K562 (cell line): ENCODE measurements around the gene DNAH8. TPM values are rescaled to one million over a fixed set of nuclear protein-coding genes. Genes with fewer than 3 reads are reported as not detected.
A peak's percentile ranks its signal among the peaks of the same experiment; 100 is the strongest.

ENCODE experiments used
- ATAC-seq: fragments of 200-7000 bp; cut with Tn5 transposase; 3 replicates; pipeline ENCODE4 v1.9.1; 2020; ENCODE audit warnings: moderate library complexity
- BruUV-seq: library from RNA; stranded (reverse); fragments of 400-500 nt; replicated peaks from 2 replicates; lab custom pipeline; 2021; lab: Mats Ljungman, UMichigan
- CTCF ChIA-PET: fragments of 300-600 bp; formaldehyde crosslinking; extraction: SDS; loops from one replicate; lab custom pipeline; 2021; ENCODE audit warnings: low intra/inter-chr PET ratio; lab: Yijun Ruan, JAX
- POLR2A ChIA-PET: fragments of 300-600, 350-650 bp; sonication (Branson Sonifier 250); formaldehyde crosslinking; extraction: SDS; loops from one replicate; lab custom pipeline; 2021; ENCODE audit warnings: antibody characterized with exemption, inconsistent platforms; lab: Yijun Ruan, JAX
- DNase-seq, 4 experiments: peaks; one replicate each; pipeline versions ENCODE4 v3.0.0 to v3.0.0-alpha.2; 2011 to 2018; ENCODE audit warnings: low spot score in 3 of 4, mixed read lengths in 3 of 4; ENCODE audit errors: extremely low read depth in 1 of 4
- FAIRE-seq: peaks from 2 replicates; lab custom pipeline; 2011; peaks lifted over from hg19 to GRCh38; lab: Jason Lieb, UNC
- H2AFZ ChIP-seq: 2 replicates; pipeline ENCODE4 v1.6.0; 2011; ENCODE audit warnings: low read depth, low read length, control low read depth, inconsistent platforms
- H3K27ac ChIP-seq: fragments of 200-600 bp; 3 replicates; pipeline ENCODE4 v1.8.0; 2011; ENCODE audit warnings: low read depth, mild to moderate bottlenecking, control low read depth, inconsistent platforms, low read length, moderate library complexity, mixed read lengths; ENCODE audit errors: extremely low read depth
- H3K27me3 ChIP-seq, 2 experiments: fragments of 300-600 bp in 1 of 2; 2 replicates in 1 of 2; 3 replicates in 1 of 2; pipeline versions ENCODE4 v1.6.0 to v1.8.0; 2011; ENCODE audit warnings: inconsistent platforms in 2 of 2, low read length in 2 of 2, mild to moderate bottlenecking in 1 of 2, mixed read lengths in 1 of 2, moderate library complexity in 1 of 2; ENCODE audit not compliant: control insufficient read depth in 2 of 2, insufficient read depth in 2 of 2
- H3K36me3 ChIP-seq: fragments of 300-600 bp; 3 replicates; pipeline ENCODE4 v1.8.0; 2011; ENCODE audit warnings: mild to moderate bottlenecking, low read length, inconsistent platforms; ENCODE audit not compliant: control insufficient read depth, insufficient read depth
- H3K4me1 ChIP-seq, 2 experiments: fragments of 200-600 bp in 1 of 2; replicated peaks in 1 of 2; 2 replicates in 1 of 2; 3 replicates in 1 of 2; pipeline versions ENCODE4 v1.5.1 to v1.8.0; 2011; ENCODE audit warnings: inconsistent platforms in 2 of 2, low read length in 2 of 2, mild to moderate bottlenecking in 1 of 2, mixed read lengths in 1 of 2, moderate library complexity in 1 of 2; ENCODE audit not compliant: control insufficient read depth in 2 of 2, insufficient read depth in 2 of 2
- H3K4me2 ChIP-seq: 2 replicates; pipeline ENCODE4 v1.6.1; 2011; ENCODE audit warnings: low read length, control low read depth, inconsistent platforms, mixed read lengths; ENCODE audit not compliant: insufficient read depth
- H3K4me3 ChIP-seq: fragments of 200-600 bp; sonication (generic), shearing (Covaris generic); 2 replicates; pipeline ENCODE4 v1.5.1; 2016; ENCODE audit warnings: control low read depth, inconsistent platforms
- H3K79me2 ChIP-seq: fragments of 200-600 bp; 3 replicates; pipeline ENCODE4 v1.8.0; 2011; ENCODE audit warnings: low read length, inconsistent platforms; ENCODE audit not compliant: control insufficient read depth, insufficient read depth
- H3K9ac ChIP-seq, 2 experiments: 2 replicates each; pipeline versions ENCODE4 v1.6.0 to v1.6.1; 2011; ENCODE audit warnings: low read depth in 2 of 2, low read length in 2 of 2, control low read depth in 1 of 2, inconsistent platforms in 1 of 2, mild to moderate bottlenecking in 1 of 2, mixed read lengths in 1 of 2; ENCODE audit not compliant: insufficient read depth in 1 of 2
- H3K9me1 ChIP-seq: one replicate; pipeline ENCODE4 v1.6.0; 2011; ENCODE audit warnings: inconsistent platforms, mild to moderate bottlenecking, low read length, moderate library complexity; ENCODE audit not compliant: control insufficient read depth, insufficient read depth
- H3K9me3 ChIP-seq: replicated peaks from 2 replicates; pipeline ENCODE4 v1.5.1; 2011; ENCODE audit warnings: low read depth, low read length, inconsistent platforms; ENCODE audit not compliant: control insufficient read depth, insufficient read depth
- H4K20me1 ChIP-seq: replicated peaks from 2 replicates; pipeline ENCODE4 v1.6.1; 2011; ENCODE audit warnings: low read length, inconsistent platforms, mixed read lengths; ENCODE audit not compliant: control insufficient read depth, insufficient read depth
- C11orf30 ChIP-seq: fragments of 450-650 bp; IDR thresholded peaks from 2 replicates; pipeline ENCODE4 v1.6.1; 2016; ENCODE audit warnings: low read depth, mild to moderate bottlenecking
- CC2D1A ChIP-seq: fragments of 450-650 bp; IDR thresholded peaks from 2 replicates; pipeline ENCODE4 v1.6.1; 2017; ENCODE audit warnings: mild to moderate bottlenecking
- FOXK1 ChIP-seq: sonication (generic); formaldehyde crosslinking; IDR thresholded peaks from 2 replicates; pipeline ENCODE4 v1.8.0; 2022; ENCODE audit warnings: missing genetic modification reagents, mild to moderate bottlenecking, borderline replicate concordance
- GABPA ChIP-seq: fragments of 200-800 bp; sonication (Bioruptor generic); conservative IDR thresholded peaks from 2 replicates; pipeline ENCODE4 v1.6.1; 2016; ENCODE audit warnings: low read depth, missing genetic modification characterization, missing compliant biosample characterization
- ID3 ChIP-seq, 2 experiments: fragments of 250-450 bp in 1 of 2; fragments of 450-650 bp in 1 of 2; sonication (Bioruptor Pico) in 1 of 2; IDR thresholded peaks; 2 replicates each; pipeline versions ENCODE4 v1.6.1 to v1.8.0; 2016 to 2021; ENCODE audit warnings: mild to moderate bottlenecking in 2 of 2, moderate library complexity in 2 of 2, missing compliant biosample characterization in 1 of 2, missing genetic modification characterization in 1 of 2
- ILK ChIP-seq: fragments of 450-650 bp; IDR thresholded peaks from 2 replicates; pipeline ENCODE4 v1.6.1; 2016; ENCODE audit warnings: missing genetic modification characterization, low read depth, mild to moderate bottlenecking, missing compliant biosample characterization, moderate library complexity, borderline replicate concordance
- LCOR ChIP-seq: sonication (generic); formaldehyde crosslinking; IDR thresholded peaks from 2 replicates; pipeline ENCODE4 v1.8.0; 2022; ENCODE audit warnings: mild to moderate bottlenecking, missing genetic modification reagents
- MAFF ChIP-seq: IDR thresholded peaks from 2 replicates; pipeline ENCODE4 v1.6.1; 2012; ENCODE audit warnings: low read length, improper control_type of control experiment
- NCOA4 ChIP-seq: fragments of 450-650 bp; IDR thresholded peaks from 2 replicates; pipeline ENCODE4 v1.6.1; 2018; ENCODE audit warnings: mild to moderate bottlenecking; ENCODE audit not compliant: partially characterized antibody
- NCOR1 ChIP-seq: fragments of 450-650 bp; IDR thresholded peaks from 2 replicates; pipeline ENCODE4 v1.6.1; 2016; ENCODE audit warnings: mild to moderate bottlenecking, moderate library complexity
- PREB ChIP-seq: sonication (generic); formaldehyde crosslinking; IDR thresholded peaks from 2 replicates; pipeline ENCODE4 v1.8.1; 2023; ENCODE audit warnings: mild to moderate bottlenecking, missing genetic modification reagents
- RNF219 ChIP-seq: fragments of 250-450 bp; sonication (Bioruptor Pico); IDR thresholded peaks from 2 replicates; pipeline ENCODE4 v1.5.0; 2022; ENCODE audit warnings: mild to moderate bottlenecking
- TAF9B ChIP-seq: fragments of 450-650 bp; IDR thresholded peaks from 2 replicates; pipeline ENCODE4 v1.6.1; 2018; ENCODE audit warnings: mild to moderate bottlenecking; ENCODE audit not compliant: partially characterized antibody
- TCFL5 ChIP-seq: fragments of 250-450 bp; sonication (Bioruptor Pico); conservative IDR thresholded peaks from 2 replicates; pipeline ENCODE4 v1.6.1; 2021; ENCODE audit warnings: mild to moderate bottlenecking, moderate library complexity, matching md5 sums
- THRA ChIP-seq: fragments of 450-650 bp; IDR thresholded peaks from 2 replicates; pipeline ENCODE4 v1.6.1; 2017; ENCODE audit warnings: mild to moderate bottlenecking, moderate library complexity
- ZFPM2 ChIP-seq: fragments of 250-450 bp; sonication (Bioruptor Pico); IDR thresholded peaks from 2 replicates; pipeline ENCODE4 v1.5.1; 2022; ENCODE audit warnings: mild to moderate bottlenecking
- ZNF184 ChIP-seq: sonication (generic); formaldehyde crosslinking; IDR thresholded peaks from 2 replicates; pipeline ENCODE4 v1.5.0; 2020; ENCODE audit warnings: missing genetic modification reagents
- ZNF263 ChIP-seq: sonication (generic); formaldehyde crosslinking; IDR thresholded peaks from 2 replicates; pipeline ENCODE4 v1.8.0; 2022; ENCODE audit warnings: mild to moderate bottlenecking, missing genetic modification reagents, borderline replicate concordance
- WGBS: fragments of 100-300 bp; shearing (Covaris generic); methylation state at CpG from one replicate; pipeline ENCODE4 v1.1.6; 2016; ENCODE audit warnings: low coverage, mixed read lengths; ENCODE audit not compliant: insufficient coverage; ENCODE audit errors: missing lambda C conversion rate; 5-methylcytosine and 5-hydroxymethylcytosine counted together
- in situ Hi-C: fragments of 300-500 bp; cut with MboI; formaldehyde crosslinking; loops from 4 replicates; pipeline ENCODE4 v1.15.0; 2018; ENCODE audit warnings: inconsistent platforms, mixed read lengths
- intact Hi-C: fragments of 100-400 bp; cut with micrococcal nuclease; formaldehyde crosslinking; loops from 2 replicates; pipeline ENCODE4 v1.14.2; 2022
- polyA plus RNA-seq, 8 experiments: library from polyadenylated mRNA; depleted of rRNA in 4 of 8; stranded (reverse) in 5 of 8; unstranded in 3 of 8; fragments of >200 nt; fragmentation: Nextera tagmentation in 2 of 8; fragmentation: Illumina TruSeq in 1 of 8; extraction: Ambion mirVana in 2 of 8; extraction: Trizol in 1 of 8; gene quantifications; 2 replicates each; pipeline versions ENCODE4 v1.2.1 to v1.2.3, GENCODE V29; 2011 to 2014; ENCODE audit warnings: inconsistent platforms in 1 of 8, missing spikeins in 1 of 8
- total RNA-seq, 7 experiments: library from RNA; depleted of rRNA in 6 of 7; stranded (reverse); fragments of >200 nt in 6 of 7; fragmentation: Illumina TruSeq in 2 of 7; extraction: Trizol in 2 of 7; gene quantifications; 2 replicates each; pipeline versions ENCODE4 v1.2.1 to v1.2.3, GENCODE V29; 2011 to 2021; ENCODE audit warnings: low replicate concordance in 1 of 7

The DNAH8 gene
- total and polyA plus RNA-seq, 9 of the 15 experiments (the other 6 are each of a cell fraction or from before 2014, with no cell fraction given): 1.2 to 4.2 (median 2.9) TPM

GRCh38 chr6:39003492-39003891, 288.4 kb downstream of the DNAH8 start (continued):
- no peak for TF ChIP-seq THRA
- TF ChIP-seq TCFL5 (CRISPR knock-in tag): no peak
- peak; percentile 83 for TF ChIP-seq C11orf30
- TF ChIP-seq FOXK1 (CRISPR knock-in tag): no peak
- TF ChIP-seq GABPA (tag): no peak
- TF ChIP-seq MAFF: peak; percentile 75
- TF ChIP-seq ZNF184 (CRISPR knock-in tag): no peak
- TF ChIP-seq ZFPM2 (CRISPR knock-in tag): no peak

- CTCF ChIA-PET: interaction anchor here (0.7 kb wide), 1 partner anchor 83 kb away, joined by 3 read pairs; no protein-coding TSS in a partner anchor
- WGBS: 47% methylated on average over 2 of the region's 2 CpGs
- Histone ChIP-seq H3K4me3 (no peak overlapping the region), H3K79me2 (no peaks in the 10 kb centered on the region), H3K36me3 (no peaks in the 10 kb centered on the region), H3K27me3 (peaks cover 16 to 18% of the 10 kb centered on the region in 2 experiments), H3K4me1 (peaks cover 6 to 24% of the 10 kb centered on the region in 2 experiments), H3K27ac (no peak overlapping the region), H3K9me1 (no peaks in the 10 kb centered on the region), H3K9me3 (no peaks in the 10 kb centered on the region), H2AFZ (no peak overlapping the region; the same call in 1 of the 2 replicates), H3K4me2 (no peak overlapping the region), H3K9ac (no peak overlapping the region), H4K20me1 (no peaks in the 10 kb centered on the region)
- no TSS peak for BruUV-seq
- ATAC-seq: no peak
- FAIRE-seq: no peak
- no peak for DNase-seq
- in situ Hi-C loops (no loop called here), intact Hi-C loops (no loop called here)
- POLR2A ChIA-PET: interaction anchor here (0.6 kb wide), 1 partner anchor 330 kb away, joined by 3 read pairs; no protein-coding TSS in a partner anchor
- TF ChIP-seq NCOA4 (no peak), ZNF263 (CRISPR knock-in tag) (no peak), NCOR1 (no peak), TAF9B (no peak), CC2D1A (no peak), ID3 (CRISPR knock-in tag; IDR thresholded peaks at IDR 0.05) (no peak), ID3 (tag; IDR thresholded peaks at IDR 0.05) (no peak), LCOR (CRISPR knock-in tag) (no peak), PREB (CRISPR knock-in tag) (no peak), ILK (tag) (no peak), RNF219 (no peak)
These were observed 289.7 kb downstream of the DNAH8 start for GRCh38 chr6:39004801-39005200.
